PC-9 (cell line): ENCODE measurements around the gene PTPRD. TPM values are rescaled to one million over a fixed set of nuclear protein-coding genes. Genes with fewer than 3 reads are reported as not detected.
"Not testable (repeated sequence)": the region's sequence is repeated elsewhere in the genome, so short reads cannot be mapped to it uniquely, and the experiment has no call there.

Source experiments
- BruUV-seq: library from RNA; stranded (reverse); fragments of 400-500 nt; replicated peaks from 2 replicates; lab custom pipeline; 2021; lab: Mats Ljungman, UMichigan
- CTCF ChIA-PET: fragments of 300-600 bp; sonication (Branson Sonifier 250); formaldehyde crosslinking; loops from one replicate; lab custom pipeline; 2022; ENCODE audit warnings: antibody characterized with exemption; lab: Charles Lee
- POLR2A ChIA-PET: fragments of 300-600 bp; sonication (Branson Sonifier 250); formaldehyde crosslinking; loops from one replicate; lab custom pipeline; 2022; ENCODE audit warnings: antibody characterized with exemption; ENCODE audit not compliant: unreplicated experiment; lab: Charles Lee
- DNase-seq, 2 experiments: peaks; one replicate each; pipeline versions ENCODE4 v3.0.0 to v3.0.0-alpha.2; 2015 to 2022; ENCODE audit warnings: mixed read lengths in 1 of 2
- H2AFZ ChIP-seq: fragments of 200-600 bp; sonication (generic); 2 replicates; pipeline ENCODE4 v1.8.1; 2017; ENCODE audit warnings: antibody characterized with exemption
- H3F3A ChIP-seq: fragments of 200-600 bp; sonication (generic); 2 replicates; pipeline ENCODE4 v1.8.1; 2017; ENCODE audit warnings: antibody characterized with exemption, mild to moderate bottlenecking, low read depth; ENCODE audit not compliant: insufficient read depth
- H3K27ac ChIP-seq: fragments of 200-600 bp; sonication (generic); 2 replicates; pipeline ENCODE4 v1.6.1; 2016; ENCODE audit warnings: mixed run types
- H3K27me3 ChIP-seq: fragments of 200-600 bp; sonication (generic); 2 replicates; pipeline ENCODE4 v1.6.1; 2016; ENCODE audit warnings: low read depth, mixed run types; ENCODE audit not compliant: insufficient read depth
- H3K36me3 ChIP-seq: fragments of 200-600 bp; sonication (generic); 2 replicates; pipeline ENCODE4 v1.6.1; 2016; ENCODE audit warnings: low read depth, mixed run types
- H3K4me1 ChIP-seq: fragments of 200-600 bp; sonication (generic); replicated peaks from 2 replicates; pipeline ENCODE4 v1.6.1; 2016; ENCODE audit warnings: mixed run types; ENCODE audit not compliant: insufficient read depth
- H3K4me2 ChIP-seq: fragments of 200-600 bp; sonication (generic); 2 replicates; pipeline ENCODE4 v1.6.1; 2017; ENCODE audit warnings: mixed run types
- H3K4me3 ChIP-seq: fragments of 200-600 bp; sonication (generic); 2 replicates; pipeline ENCODE4 v1.6.1; 2016; ENCODE audit warnings: mixed run types
- H3K79me2 ChIP-seq: fragments of 200-600 bp; sonication (generic); 2 replicates; pipeline ENCODE4 v1.6.1; 2017; ENCODE audit warnings: low read depth, mixed run types
- H3K9me2 ChIP-seq: fragments of 200-600 bp; sonication (generic); 2 replicates; pipeline ENCODE4 v1.8.1; 2017; ENCODE audit warnings: mild to moderate bottlenecking; ENCODE audit not compliant: insufficient read depth
- H3K9me3 ChIP-seq: fragments of 200-600 bp; sonication (generic); 2 replicates; pipeline ENCODE4 v1.8.1; 2016; ENCODE audit warnings: low read depth; ENCODE audit not compliant: insufficient read depth
- H4K20me1 ChIP-seq: fragments of 200-600 bp; sonication (generic); 2 replicates; pipeline ENCODE4 v1.8.1; 2017; ENCODE audit not compliant: insufficient read depth
- EZH2 ChIP-seq: fragments of 200-600 bp; sonication (generic); IDR thresholded peaks from 2 replicates; pipeline ENCODE4 v1.8.0; 2017; ENCODE audit warnings: antibody characterized with exemption, low read depth
- intact Hi-C: fragments of 100-400 bp; cut with micrococcal nuclease; formaldehyde crosslinking; loops from one replicate; pipeline ENCODE4 v1.10.0; 2022; ENCODE audit not compliant: unreplicated experiment
- total RNA-seq: library from RNA; stranded (reverse); gene quantifications from 2 replicates; pipeline ENCODE4 v1.2.3, GENCODE V29; 2021
- TF ChIP-seq, protein P1 (sequence below): fragments of 200-600 bp; sonication (generic); conservative IDR thresholded peaks from 2 replicates; pipeline ENCODE4 v1.6.1; 2017; ENCODE audit warnings: mixed run types, antibody characterized with exemption, mild to moderate bottlenecking, moderate library complexity

Gene PTPRD
- total RNA-seq, 1 experiment from 2014 or later = not detected

DNA sequence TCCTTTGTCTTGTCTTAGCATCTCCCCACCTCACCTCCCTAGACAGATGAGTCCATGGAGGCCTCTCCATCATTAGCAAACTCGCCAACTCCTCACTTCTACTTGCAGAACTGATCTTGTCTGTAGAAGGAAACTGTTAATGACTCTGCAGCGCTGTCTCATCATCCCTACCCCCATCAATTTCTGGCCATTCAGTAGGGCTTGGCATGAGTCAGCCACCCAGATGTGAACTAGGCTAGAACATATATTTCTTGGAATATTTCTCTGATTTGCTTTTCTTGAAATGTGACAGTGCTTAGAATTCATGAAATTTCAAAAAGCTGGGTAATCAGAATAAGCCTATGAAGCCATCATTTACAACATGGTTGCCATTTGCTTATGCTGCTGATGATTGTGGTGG, 1688.2 kb downstream of the PTPRD start:
- Histone ChIP-seq H3K9me3 (no peaks in the 10 kb centered on the region), H2AFZ (no peak overlapping the region), H3F3A (no peaks in the 10 kb centered on the region), H3K4me1 (no peaks in the 10 kb centered on the region), H3K36me3 (no peaks in the 10 kb centered on the region), H3K27ac (no peak overlapping the region), H3K4me2 (no peak overlapping the region), H3K4me3 (no peak overlapping the region), H4K20me1 (no peaks in the 10 kb centered on the region), H3K27me3 (no peaks in the 10 kb centered on the region), H3K79me2 (no peaks in the 10 kb centered on the region), H3K9me2 (no peaks in the 10 kb centered on the region)
- CTCF ChIA-PET = no interaction called here
- TF ChIP-seq, protein P1, sequence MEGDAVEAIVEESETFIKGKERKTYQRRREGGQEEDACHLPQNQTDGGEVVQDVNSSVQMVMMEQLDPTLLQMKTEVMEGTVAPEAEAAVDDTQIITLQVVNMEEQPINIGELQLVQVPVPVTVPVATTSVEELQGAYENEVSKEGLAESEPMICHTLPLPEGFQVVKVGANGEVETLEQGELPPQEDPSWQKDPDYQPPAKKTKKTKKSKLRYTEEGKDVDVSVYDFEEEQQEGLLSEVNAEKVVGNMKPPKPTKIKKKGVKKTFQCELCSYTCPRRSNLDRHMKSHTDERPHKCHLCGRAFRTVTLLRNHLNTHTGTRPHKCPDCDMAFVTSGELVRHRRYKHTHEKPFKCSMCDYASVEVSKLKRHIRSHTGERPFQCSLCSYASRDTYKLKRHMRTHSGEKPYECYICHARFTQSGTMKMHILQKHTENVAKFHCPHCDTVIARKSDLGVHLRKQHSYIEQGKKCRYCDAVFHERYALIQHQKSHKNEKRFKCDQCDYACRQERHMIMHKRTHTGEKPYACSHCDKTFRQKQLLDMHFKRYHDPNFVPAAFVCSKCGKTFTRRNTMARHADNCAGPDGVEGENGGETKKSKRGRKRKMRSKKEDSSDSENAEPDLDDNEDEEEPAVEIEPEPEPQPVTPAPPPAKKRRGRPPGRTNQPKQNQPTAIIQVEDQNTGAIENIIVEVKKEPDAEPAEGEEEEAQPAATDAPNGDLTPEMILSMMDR = no peak
- TF ChIP-seq EZH2 = no peak
- POLR2A ChIA-PET = no interaction called here
- BruUV-seq = no TSS peak
- intact Hi-C loops = no loop called here
- no peak for DNase-seq

DNA sequence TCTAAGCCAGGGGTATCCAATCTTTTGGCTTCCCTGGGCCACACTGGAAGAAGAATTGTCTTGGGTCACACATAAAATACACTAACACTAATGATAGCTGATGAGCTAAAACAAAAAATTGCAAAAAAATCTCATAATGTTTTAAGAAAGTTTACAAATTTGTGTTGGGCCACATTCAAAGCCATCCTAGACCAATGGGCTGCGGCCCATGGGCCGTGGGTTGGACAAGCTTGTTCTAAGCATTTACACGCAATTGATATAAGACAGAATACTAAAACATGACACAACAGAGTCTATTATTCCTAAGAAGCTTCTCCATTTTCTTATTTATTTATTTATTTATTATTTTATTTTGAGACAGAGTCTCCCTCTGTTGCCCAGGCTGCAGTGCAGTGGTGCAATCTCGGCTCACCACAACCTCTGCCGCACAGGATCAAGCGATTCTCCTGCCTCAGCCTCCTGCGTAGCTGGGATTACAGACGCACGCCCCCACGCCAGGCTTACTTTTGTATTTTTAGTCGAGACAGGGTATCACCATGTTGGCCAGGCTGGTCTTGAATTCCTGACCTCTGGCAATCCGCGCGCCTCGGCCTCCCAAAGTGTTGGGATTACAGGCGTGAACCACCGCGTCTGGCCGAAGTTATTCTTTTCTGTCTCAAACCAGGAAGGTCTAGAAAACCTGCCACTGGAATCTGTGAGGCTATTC, 1692.2 kb downstream of the PTPRD start:
- DNase-seq, H3K27ac ChIP-seq, CTCF ChIA-PET, H3K9me3 ChIP-seq, BruUV-seq, H3K79me2 ChIP-seq, POLR2A ChIA-PET, H3K4me2 ChIP-seq, H2AFZ ChIP-seq, H3K4me3 ChIP-seq, H3K4me1 ChIP-seq, H3K27me3 ChIP-seq, H3F3A ChIP-seq, H3K9me2 ChIP-seq, H4K20me1 ChIP-seq, intact Hi-C loops, H3K36me3 ChIP-seq: not testable (repeated sequence)

DNA sequence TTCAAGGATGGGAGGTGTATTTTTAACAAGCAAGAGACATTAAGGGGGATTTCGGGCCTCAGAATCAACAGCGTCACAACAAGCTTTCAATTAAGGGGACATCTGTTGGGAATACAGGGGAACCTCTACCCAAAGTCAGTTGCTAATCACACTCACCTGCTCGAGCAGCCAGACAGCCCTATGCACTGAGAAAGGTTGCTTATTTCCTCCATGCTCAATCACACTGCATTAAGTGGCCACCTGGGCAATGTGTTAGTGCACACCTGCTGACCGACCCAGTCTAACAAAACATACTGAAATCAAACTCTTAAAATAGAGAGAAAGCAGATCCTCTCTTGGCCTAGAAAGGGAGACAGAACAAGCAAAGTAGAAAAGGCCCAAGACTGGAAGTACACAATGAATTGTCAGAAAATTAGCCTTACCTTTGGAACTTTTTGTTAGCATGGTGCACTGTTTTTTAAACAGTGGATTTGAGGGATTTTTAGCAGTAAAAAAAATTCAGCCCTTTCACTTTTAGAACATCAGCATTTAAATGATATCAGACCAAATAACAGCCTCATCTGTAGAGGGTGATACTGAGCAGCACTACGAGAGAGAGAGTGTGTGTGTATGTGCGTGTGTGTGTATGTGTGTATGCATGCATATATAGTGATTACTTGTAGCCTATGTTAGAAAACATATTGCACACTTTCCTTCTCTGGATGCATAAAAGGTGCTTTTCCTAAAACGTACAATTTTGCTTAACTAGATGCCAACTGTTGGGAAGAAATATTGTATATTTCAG, 1694.7 kb downstream of the PTPRD start:
- ChIA-PET POLR2A (no interaction called here), CTCF (no interaction called here)
- intact Hi-C loops = no loop called here
- TF ChIP-seq EZH2 = no peak
- TF ChIP-seq, protein P1 = no peak
- H3K4me2 ChIP-seq = no peak overlapping the region
- no peaks in the 10 kb centered on the region for H3K79me2 ChIP-seq
- H3K9me3 ChIP-seq = no peaks in the 10 kb centered on the region
- no peaks in the 10 kb centered on the region for H3K9me2 ChIP-seq
- H2AFZ ChIP-seq = no peak overlapping the region
- H3K36me3 ChIP-seq = no peaks in the 10 kb centered on the region
- no peaks in the 10 kb centered on the region for H4K20me1 ChIP-seq
- DNase-seq = no peak
- H3K4me3 ChIP-seq = no peak overlapping the region
- no peaks in the 10 kb centered on the region for H3K27me3 ChIP-seq
- BruUV-seq = no TSS peak
- no peaks in the 10 kb centered on the region for H3K4me1 ChIP-seq
- H3K27ac ChIP-seq = no peak overlapping the region
- no peaks in the 10 kb centered on the region for H3F3A ChIP-seq
